H1 (cell line): ENCODE data around the gene FBXW2. TPM values are rescaled to one million over a fixed set of nuclear protein-coding genes. Genes with fewer than 3 reads are reported as not detected.

Experiments used
- CEBPB ChIP-seq: IDR thresholded peaks from 2 replicates; pipeline ENCODE4 v1.6.1; 2012; ENCODE audit warnings: low read depth, low read length
- CTBP2 ChIP-seq: IDR thresholded peaks from 2 replicates; pipeline ENCODE4 v1.7.0; 2011; ENCODE audit warnings: borderline replicate concordance, mild to moderate bottlenecking, moderate library complexity, mixed read lengths, low read length; ENCODE audit not compliant: insufficient read depth, insufficient read length
- FOSL1 ChIP-seq: IDR thresholded peaks from 2 replicates; pipeline ENCODE4 v1.6.1; 2011; ENCODE audit warnings: mild to moderate bottlenecking, low read depth, low read length, moderate library complexity; ENCODE audit not compliant: insufficient read depth
- JUND ChIP-seq: IDR thresholded peaks from 2 replicates; pipeline ENCODE4 v1.6.1; 2011; ENCODE audit warnings: mild to moderate bottlenecking, improper control_type of control experiment, low read length
- POLR2AphosphoS5 ChIP-seq: IDR thresholded peaks from 2 replicates; pipeline ENCODE4 v1.6.1; 2011; ENCODE audit warnings: low read depth, low read length
- RAD21 ChIP-seq, 2 experiments: IDR thresholded peaks in 1 of 2; conservative IDR thresholded peaks in 1 of 2; 2 replicates each; pipeline ENCODE4 v1.6.1; 2011; ENCODE audit warnings: low read depth in 2 of 2, low read length in 2 of 2, improper control_type of control experiment in 1 of 2, inconsistent platforms in 1 of 2, mild to moderate bottlenecking in 1 of 2, moderate library complexity in 1 of 2
- SUZ12 ChIP-seq: fragments of 200-600 bp; sonication (generic); IDR thresholded peaks from 2 replicates; pipeline ENCODE4 v1.6.1; 2012; ENCODE audit warnings: mild to moderate bottlenecking, inconsistent platforms, low read length, moderate library complexity, mixed read lengths
- ZNF274 ChIP-seq: IDR thresholded peaks from 2 replicates; pipeline ENCODE4 v1.7.0; 2012; ENCODE audit warnings: low read length, borderline replicate concordance; ENCODE audit errors: extremely low read depth
- polyA plus RNA-seq, 7 experiments: library from polyadenylated mRNA; depleted of rRNA in 3 of 7; stranded (reverse) in 5 of 7; unstranded in 2 of 7; fragments of >200 nt in 5 of 7; fragments of 200-250 nt in 2 of 7; gene quantifications; 1 replicate in 5 of 7; 2 replicates in 1 of 7; 4 replicates in 1 of 7; pipeline versions ENCODE4 v1.2.1 to v1.2.3, GENCODE V29; 2011 to 2013; ENCODE audit warnings: missing spikeins in 2 of 7, mixed read lengths in 2 of 7
- total RNA-seq: library from RNA; stranded (reverse); fragmentation: NEBNext Ultra II Directional; extraction: Animal tissue kit (Norgen Biotek cat#: 25700); gene quantifications from 2 replicates; pipeline ENCODE4 v1.2.1, GENCODE V29; 2021

FBXW2 gene
- total and polyA plus RNA-seq, 2 of the 8 experiments (the other 6 are each of a cell fraction or from before 2014, with no cell fraction given) = 19.2 to 65.3 TPM

DNA sequence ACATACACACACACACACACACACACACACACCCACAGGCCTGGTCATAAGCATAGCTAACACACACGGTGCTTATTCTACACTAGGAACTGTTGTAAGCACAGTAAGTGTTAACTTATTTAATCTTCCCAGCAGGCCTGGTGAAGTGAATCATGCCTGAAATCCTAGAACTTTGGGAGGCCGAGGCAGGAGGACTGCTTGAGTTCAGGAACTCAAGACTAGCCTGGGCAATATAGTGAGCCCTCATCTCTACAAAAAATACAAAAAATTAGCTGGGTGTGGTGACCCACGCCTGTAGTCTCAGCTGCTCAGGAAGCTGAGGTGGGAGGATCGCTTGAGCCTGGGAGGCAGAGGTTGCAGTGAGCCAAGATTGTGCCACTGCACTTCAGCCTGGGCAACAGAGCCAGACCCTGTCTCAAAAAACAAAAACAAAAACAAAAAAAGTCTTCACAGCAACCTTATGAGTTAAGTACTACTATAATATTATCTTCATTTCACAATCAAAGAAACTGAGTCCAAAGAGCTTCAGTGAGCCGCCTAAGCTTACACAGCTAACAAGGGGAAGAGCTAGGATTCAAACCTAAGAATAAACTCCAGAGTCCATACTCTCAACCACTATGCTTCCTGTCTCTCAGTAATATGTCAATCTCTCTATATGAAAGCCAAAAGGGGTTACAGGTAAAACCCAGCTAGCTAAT, 81.2 kb downstream of the FBXW2 start (continued):
- TF ChIP-seq RAD21 (IDR thresholded peaks at IDR 0.05 in 1 of 2, conservative IDR thresholded peaks at IDR 0.05 in 1 of 2; ENCODE audit: low read depth in 2 of 2, low read length in 2 of 2) = no peak
- TF ChIP-seq CTBP2 = no peak
- no peak for TF ChIP-seq JUND
- no peak for TF ChIP-seq FOSL1
- no peak for TF ChIP-seq ZNF274
- TF ChIP-seq SUZ12 = no peak
- TF ChIP-seq CEBPB = no peak
- no peak for TF ChIP-seq POLR2AphosphoS5
